ENCODE measurements around the gene E2F4. TPM values are rescaled to one million over a fixed set of nuclear protein-coding genes. Genes with fewer than 3 reads are reported as not detected.
A peak's percentile ranks its signal among the peaks of the same experiment; 100 is the strongest.

E2F4 gene
- total and polyA plus RNA-seq, 2 of the 8 experiments (the other 6 are each of a cell fraction or from before 2014, with no cell fraction given): 79.9 to 157 TPM

DNA sequence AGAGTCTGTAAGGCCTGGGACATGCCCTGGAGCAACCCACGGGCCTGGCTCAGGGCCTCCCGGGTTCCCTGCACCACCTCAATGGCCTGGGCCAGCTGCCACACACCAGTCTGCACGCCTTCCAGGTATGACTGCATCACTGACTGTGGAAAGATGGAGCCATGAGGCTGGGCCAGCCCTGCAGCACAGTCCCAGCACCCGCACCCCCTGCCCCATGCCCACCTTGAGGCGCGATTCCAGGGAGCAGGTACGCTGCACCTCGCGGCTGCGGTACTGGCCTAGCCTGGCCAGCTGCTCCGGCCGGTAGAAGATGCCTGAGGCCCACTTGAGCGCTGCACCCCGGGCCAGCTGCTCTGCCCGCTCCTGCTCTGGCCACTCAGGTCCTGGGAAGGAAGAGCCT, 3.2 kb upstream of the E2F4 start:
- FAIRE-seq (no peak), DNase-seq (ENCODE audit: low read depth in 1 of 2, low spot score in 2 of 2) (no peak)
- peaks cover 10% of the 10 kb centered on the region for H3K79me1 ChIP-seq (ENCODE audit: low read depth, low read length)
- H3K27ac ChIP-seq (ENCODE audit: low read depth, low read length): no peak overlapping the region
- no peak overlapping the region for H3K4ac ChIP-seq (replicated peaks; ENCODE audit: insufficient read length, low read depth, low read length)
- no peak overlapping the region for H3K4me2 ChIP-seq (ENCODE audit: insufficient read depth in 1 of 2, low read depth in 2 of 2, low read length in 2 of 2)
- H4K8ac ChIP-seq (ENCODE audit: extremely low read depth, insufficient read depth, low read length): 0 out of 2 replicates have a peak overlapping the region, but pooled peaks have one; percentile 60
- peaks cover 0 to 16% (median 12%) of the 10 kb centered on the region in 4 experiments; a peak in 6 of 7 replicates for H3K4me1 ChIP-seq (replicated peaks in 1 of 4; ENCODE audit: control insufficient read depth in 3 of 4, insufficient read depth in 4 of 4, low read length in 3 of 4)
- H4K20me1 ChIP-seq (replicated peaks in 1 of 2; ENCODE audit: control insufficient read depth in 1 of 2, insufficient read depth in 2 of 2, low read length in 2 of 2): peaks cover 5 to 23% of the 10 kb centered on the region in 2 experiments
- H2BK15ac ChIP-seq (ENCODE audit: low read length): no peak overlapping the region
- H3K56ac ChIP-seq (replicated peaks; ENCODE audit: insufficient read length, low read depth, low read length): no peak overlapping the region
- H4K5ac ChIP-seq (ENCODE audit: insufficient read length, low read depth, low read length): no peak overlapping the region
- H3K36me3 ChIP-seq (ENCODE audit: control insufficient read depth in 2 of 4, insufficient read depth in 4 of 4, low read length in 3 of 4): peaks cover 0 to 2% (median under 1%) of the 10 kb centered on the region in 4 experiments; a peak in 2 of 8 replicates
- no peak overlapping the region for H3K4me3 ChIP-seq (ENCODE audit: extremely low read depth in 1 of 4, insufficient read depth in 2 of 4, low read depth in 3 of 4, low read length in 4 of 4)
- WGBS, 2 experiments (ENCODE audit: extremely low coverage in 1 of 2, insufficient coverage in 1 of 2, insufficient read length in 1 of 2, insufficient replicate concordance in 2 of 2, low coverage in 1 of 2, low lambda C conversion rate in 2 of 2, missing lambda C conversion rate in 1 of 2): 92% methylated on average over 11 of the region's 15 CpGs; no CpG with 5 or more reads in 1 of the 2 experiments
- no peak overlapping the region for H2BK120ac ChIP-seq (replicated peaks; ENCODE audit: low read depth, low read length)
- H3K27me3 ChIP-seq (replicated peaks in 1 of 4; ENCODE audit: control insufficient read depth in 3 of 4, extremely low read depth in 1 of 4, insufficient read depth in 3 of 4, low read length in 3 of 4): peaks cover 8 to 32% (median 19%) of the 10 kb centered on the region in 4 experiments
- H3K18ac ChIP-seq (ENCODE audit: extremely low read depth, low read length): no peak overlapping the region
- H3K23me2 ChIP-seq (ENCODE audit: low read depth, low read length): peaks cover 19% of the 10 kb centered on the region
- no peak overlapping the region for H2BK20ac ChIP-seq (ENCODE audit: low read length)
- no peak overlapping the region for H2AFZ ChIP-seq (ENCODE audit: low read length)
- CTCF ChIA-PET (ENCODE audit: partially characterized antibody): interaction anchor here (0.7 to 9.3 kb wide), 6 partner anchors 11 to 755 kb away, joined by 3 to 151 read pairs (median 4); partner anchors contain the start of genes ELMO3, LCAT, NOL3 and TMEM208
- no peak overlapping the region for H2AK5ac ChIP-seq (ENCODE audit: low read depth, low read length)
- H4K91ac ChIP-seq (replicated peaks; ENCODE audit: insufficient read length, low read length): no peak overlapping the region
- POLR2A ChIA-PET (ENCODE audit: partially characterized antibody): interaction anchor here (0.9 to 1.5 kb wide), 3 partner anchors 38 to 58 kb away, joined by 3 read pairs; partner anchors contain the start of genes B3GNT9 and TMEM208
- no peaks in the 10 kb centered on the region for H3K9me3 ChIP-seq (ENCODE audit: insufficient read depth in 2 of 2, low read depth in 1 of 2, low read length in 1 of 2)
- peaks cover 8 to 17% of the 10 kb centered on the region in 2 experiments for H3K79me2 ChIP-seq (ENCODE audit: control insufficient read depth in 1 of 2, insufficient read depth in 2 of 2, low read length in 2 of 2)
- no peak overlapping the region for H3K9ac ChIP-seq (replicated peaks in 1 of 4; ENCODE audit: extremely low read depth in 1 of 4, low read depth in 3 of 4, low read length in 3 of 4)
- no peak overlapping the region for H2BK12ac ChIP-seq (ENCODE audit: low read depth, low read length)
- no peak overlapping the region for H3K23ac ChIP-seq (ENCODE audit: insufficient read length)
- H2BK5ac ChIP-seq (ENCODE audit: low read depth, low read length): no peak overlapping the region
- no peak overlapping the region for H3K14ac ChIP-seq (ENCODE audit: insufficient read length)
- TF ChIP-seq, protein P1, sequence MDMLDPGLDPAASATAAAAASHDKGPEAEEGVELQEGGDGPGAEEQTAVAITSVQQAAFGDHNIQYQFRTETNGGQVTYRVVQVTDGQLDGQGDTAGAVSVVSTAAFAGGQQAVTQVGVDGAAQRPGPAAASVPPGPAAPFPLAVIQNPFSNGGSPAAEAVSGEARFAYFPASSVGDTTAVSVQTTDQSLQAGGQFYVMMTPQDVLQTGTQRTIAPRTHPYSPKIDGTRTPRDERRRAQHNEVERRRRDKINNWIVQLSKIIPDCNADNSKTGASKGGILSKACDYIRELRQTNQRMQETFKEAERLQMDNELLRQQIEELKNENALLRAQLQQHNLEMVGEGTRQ (IDR thresholded peaks at IDR 0.05; ENCODE audit: low read length): no peak
- TF ChIP-seq BRCA1 (IDR thresholded peaks at IDR 0.05; ENCODE audit: low read depth, low read length) (no peak), SRF (IDR thresholded peaks at IDR 0.05; ENCODE audit: low read depth, low read length) (no peak), GTF2F1 (IDR thresholded peaks at IDR 0.05; ENCODE audit: borderline replicate concordance, low read depth, low read length) (no peak)
- TF ChIP-seq, protein P2, sequence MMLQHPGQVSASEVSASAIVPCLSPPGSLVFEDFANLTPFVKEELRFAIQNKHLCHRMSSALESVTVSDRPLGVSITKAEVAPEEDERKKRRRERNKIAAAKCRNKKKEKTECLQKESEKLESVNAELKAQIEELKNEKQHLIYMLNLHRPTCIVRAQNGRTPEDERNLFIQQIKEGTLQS (IDR thresholded peaks at IDR 0.05; ENCODE audit: insufficient read depth, low read depth, low read length): no peak
